GM11168 (cell line): ENCODE measurements around the gene ARIH1.
"Not testable (repeated sequence)": the region's sequence is repeated elsewhere in the genome, so short reads cannot be mapped to it uniquely, and the experiment has no call there.

Experiments
- in situ Hi-C: fragments of 300-500 bp; cut with MboI; formaldehyde crosslinking; loops from one replicate; pipeline ENCODE4 v1.12.0; 2022; ENCODE audit warnings: low sequenced_read_pairs; ENCODE audit not compliant: unreplicated experiment

ARIH1 gene, protein sequence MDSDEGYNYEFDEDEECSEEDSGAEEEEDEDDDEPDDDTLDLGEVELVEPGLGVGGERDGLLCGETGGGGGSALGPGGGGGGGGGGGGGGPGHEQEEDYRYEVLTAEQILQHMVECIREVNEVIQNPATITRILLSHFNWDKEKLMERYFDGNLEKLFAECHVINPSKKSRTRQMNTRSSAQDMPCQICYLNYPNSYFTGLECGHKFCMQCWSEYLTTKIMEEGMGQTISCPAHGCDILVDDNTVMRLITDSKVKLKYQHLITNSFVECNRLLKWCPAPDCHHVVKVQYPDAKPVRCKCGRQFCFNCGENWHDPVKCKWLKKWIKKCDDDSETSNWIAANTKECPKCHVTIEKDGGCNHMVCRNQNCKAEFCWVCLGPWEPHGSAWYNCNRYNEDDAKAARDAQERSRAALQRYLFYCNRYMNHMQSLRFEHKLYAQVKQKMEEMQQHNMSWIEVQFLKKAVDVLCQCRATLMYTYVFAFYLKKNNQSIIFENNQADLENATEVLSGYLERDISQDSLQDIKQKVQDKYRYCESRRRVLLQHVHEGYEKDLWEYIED

GRCh38 chr15:72473614-72474465, at the start of gene ARIH1:
Gene ARIH1, plus strand, starts transcription at chr15:72474330. Its CDS starts 310 bp downstream, at chr15:72474640.
- in situ Hi-C loops = no loop called here

DNA sequence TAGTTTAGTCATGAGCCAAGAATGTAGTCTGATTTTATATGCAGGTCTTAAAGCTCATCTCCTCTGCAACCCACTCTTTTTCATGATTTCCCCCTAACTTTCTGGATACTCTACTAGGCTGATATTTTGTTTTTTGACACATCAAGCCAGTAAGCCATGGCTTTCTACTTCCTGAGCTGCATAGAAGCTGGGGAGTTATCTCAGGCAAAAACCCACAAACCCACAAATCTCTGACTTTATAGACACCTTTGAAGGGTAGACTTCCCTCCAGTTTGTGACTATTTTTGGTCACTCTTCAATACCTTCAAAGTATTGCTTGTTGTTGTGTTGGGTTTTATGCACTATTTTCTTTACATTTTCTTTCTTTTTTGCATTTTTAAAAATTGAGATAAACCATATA, 47.4 kb upstream of the ARIH1 start:
- in situ Hi-C loops = no loop called here

DNA sequence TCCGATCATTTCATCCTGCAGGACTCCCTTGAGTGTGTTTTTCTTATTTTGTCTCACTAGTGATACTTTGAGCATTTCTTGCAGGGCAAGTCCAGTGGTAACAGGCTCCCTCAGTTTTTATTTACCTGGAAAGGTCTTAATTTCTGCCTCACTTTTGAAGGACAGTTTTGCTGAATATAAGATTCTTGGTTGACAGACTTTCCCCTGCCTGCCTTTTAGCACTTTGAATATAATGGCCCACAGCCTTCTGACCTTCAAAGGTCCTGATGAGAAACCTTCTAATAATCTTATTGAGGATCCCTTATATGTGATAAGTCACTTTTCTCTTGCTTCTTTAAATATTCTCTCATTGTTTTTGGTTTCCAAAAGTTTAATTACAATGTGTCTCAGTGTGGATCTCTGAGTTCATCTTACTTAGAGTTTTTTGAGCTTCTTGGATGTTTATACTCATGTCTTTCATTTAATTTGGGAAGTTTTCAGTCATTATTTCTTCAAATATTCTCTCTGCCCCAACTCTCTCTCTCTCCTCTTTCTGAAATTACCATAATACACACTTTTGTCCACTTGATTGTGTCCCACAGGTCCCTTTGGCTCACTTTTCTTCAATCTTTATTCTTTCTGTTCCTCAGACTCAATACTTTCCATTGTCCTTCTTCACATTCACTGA, 36.3 kb upstream of the ARIH1 start:
- in situ Hi-C loops = no loop called here

DNA sequence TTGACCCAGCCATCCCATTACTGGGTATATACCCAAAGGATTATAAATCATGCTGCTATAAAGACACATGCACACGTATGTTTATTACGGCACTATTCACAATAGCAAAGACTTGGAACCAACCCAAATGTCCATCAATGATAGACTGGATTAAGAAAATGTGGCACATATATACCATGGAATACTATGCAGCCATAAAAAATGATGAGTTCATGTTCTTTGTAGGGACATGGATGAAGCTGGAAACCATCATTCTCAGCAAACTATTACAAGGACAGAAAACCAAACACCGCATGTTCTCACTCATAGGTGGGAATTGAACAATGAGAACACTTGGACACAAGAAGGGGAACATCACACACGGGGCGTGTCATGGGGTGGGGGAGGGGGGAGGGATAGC, 31.3 kb upstream of the ARIH1 start:
- in situ Hi-C loops = not testable (repeated sequence)

GRCh38 chr15:72445426-72445825, 28.7 kb upstream of the ARIH1 start:
- in situ Hi-C loops = no loop called here

- in situ Hi-C loops = no loop called here
Measured at GRCh38 chr15:72450805-72451204, 23.3 kb upstream of the ARIH1 start.

DNA sequence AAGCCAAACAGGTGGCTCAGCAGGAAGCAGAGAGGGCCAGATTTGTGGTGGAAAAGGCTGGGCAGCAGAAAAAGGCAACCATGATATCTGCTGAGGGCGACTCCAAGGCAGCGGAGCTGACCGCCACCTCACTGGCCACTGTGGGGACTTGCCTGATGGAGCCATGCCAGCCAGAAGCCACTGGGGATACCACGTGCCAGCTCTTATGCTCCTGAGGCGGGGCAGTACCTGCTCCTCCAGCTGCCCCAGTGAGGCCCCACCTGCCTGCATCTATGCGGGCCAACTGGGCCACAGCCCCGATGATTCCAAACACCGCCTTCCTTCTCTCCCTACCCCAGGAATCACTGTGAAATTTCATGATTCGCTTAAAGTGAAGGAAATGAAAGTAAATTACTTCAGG, 22.9 kb upstream of the ARIH1 start:
- in situ Hi-C loops = no loop called here

- in situ Hi-C loops = no loop called here
Measured at GRCh38 chr15:72456684-72457083, 17.4 kb upstream of the ARIH1 start.

DNA sequence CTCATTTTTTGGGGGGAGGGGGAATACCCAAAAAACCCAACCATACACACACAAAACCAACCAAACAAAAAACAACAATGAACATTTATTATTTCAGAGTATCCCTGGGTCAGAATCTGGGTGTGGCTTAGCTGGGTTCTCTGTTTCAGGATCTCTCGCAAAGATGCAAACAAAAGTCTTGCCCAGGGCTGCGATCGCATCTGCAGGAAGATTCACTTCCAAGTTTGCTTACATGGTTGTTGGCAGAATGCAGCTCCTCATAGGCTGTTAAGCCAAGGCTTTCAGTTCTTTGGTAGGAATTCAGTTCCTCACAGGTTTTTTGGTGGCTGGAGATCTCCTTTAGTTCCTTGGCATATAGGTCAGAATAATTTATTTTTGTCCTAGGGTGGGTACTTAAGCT, 13.7 kb upstream of the ARIH1 start:
- in situ Hi-C loops = no loop called here

DNA sequence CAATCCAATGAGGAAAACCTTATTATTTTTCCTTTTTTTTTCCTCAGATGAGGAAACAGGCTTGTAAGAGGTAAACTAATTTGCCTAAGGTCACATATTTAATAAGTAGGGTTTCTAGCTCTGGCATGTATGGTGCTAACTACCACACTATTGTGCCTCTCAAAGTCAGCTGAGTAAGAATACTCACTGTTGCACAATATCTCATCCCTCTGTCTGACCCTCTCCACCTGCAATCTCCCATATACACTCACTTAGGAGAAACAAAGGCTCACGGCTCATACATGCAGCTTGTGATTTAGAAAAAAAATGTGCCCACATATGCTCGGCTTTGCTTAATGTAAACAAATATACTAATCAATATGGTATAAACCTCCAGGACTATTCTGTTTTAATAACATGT, 10.4 kb upstream of the ARIH1 start:
- in situ Hi-C loops = no loop called here

GRCh38 chr15:72464251-72464650, 9.9 kb upstream of the ARIH1 start:
- in situ Hi-C loops = no loop called here

DNA sequence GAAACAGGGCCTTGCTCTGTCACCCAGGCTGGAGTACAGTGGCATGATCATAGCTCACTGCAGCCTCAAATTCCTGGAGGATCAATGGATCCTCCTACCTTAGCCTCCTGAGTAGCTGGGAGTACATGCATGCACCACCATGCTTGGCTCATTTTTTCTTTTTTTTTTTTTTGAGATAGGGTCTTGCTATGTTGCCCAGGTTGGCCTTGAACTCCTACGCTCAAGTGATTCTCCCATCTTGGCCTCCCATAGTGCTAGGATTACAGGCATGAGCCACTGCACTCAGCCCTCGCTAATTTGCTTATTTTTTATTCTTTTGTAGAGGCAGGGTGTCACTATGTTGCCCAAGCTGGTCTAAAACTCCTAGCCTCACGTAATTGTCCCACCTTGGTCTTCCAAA, 6.0 kb upstream of the ARIH1 start:
- in situ Hi-C loops = no loop called here

- in situ Hi-C loops = no loop called here
Measured at GRCh38 chr15:72472992-72473610, 1.0 kb upstream of the ARIH1 start.

DNA sequence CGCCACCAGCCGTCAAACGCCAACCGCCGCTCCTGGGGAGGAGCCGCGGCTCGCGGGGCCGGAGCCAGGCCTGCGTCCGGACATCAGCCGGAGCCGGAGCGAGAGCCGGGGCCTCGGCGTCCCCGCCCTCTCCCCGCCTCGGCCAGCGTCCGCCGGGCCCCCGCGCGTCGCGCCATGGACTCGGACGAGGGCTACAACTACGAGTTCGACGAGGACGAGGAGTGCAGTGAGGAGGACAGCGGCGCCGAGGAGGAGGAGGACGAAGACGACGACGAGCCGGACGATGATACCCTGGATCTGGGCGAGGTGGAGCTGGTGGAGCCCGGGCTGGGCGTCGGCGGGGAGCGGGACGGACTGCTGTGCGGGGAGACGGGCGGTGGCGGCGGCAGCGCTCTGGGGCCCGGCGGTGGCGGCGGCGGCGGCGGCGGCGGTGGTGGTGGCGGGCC, 359 bp downstream of the ARIH1 start:
- in situ Hi-C loops = no loop called here

DNA sequence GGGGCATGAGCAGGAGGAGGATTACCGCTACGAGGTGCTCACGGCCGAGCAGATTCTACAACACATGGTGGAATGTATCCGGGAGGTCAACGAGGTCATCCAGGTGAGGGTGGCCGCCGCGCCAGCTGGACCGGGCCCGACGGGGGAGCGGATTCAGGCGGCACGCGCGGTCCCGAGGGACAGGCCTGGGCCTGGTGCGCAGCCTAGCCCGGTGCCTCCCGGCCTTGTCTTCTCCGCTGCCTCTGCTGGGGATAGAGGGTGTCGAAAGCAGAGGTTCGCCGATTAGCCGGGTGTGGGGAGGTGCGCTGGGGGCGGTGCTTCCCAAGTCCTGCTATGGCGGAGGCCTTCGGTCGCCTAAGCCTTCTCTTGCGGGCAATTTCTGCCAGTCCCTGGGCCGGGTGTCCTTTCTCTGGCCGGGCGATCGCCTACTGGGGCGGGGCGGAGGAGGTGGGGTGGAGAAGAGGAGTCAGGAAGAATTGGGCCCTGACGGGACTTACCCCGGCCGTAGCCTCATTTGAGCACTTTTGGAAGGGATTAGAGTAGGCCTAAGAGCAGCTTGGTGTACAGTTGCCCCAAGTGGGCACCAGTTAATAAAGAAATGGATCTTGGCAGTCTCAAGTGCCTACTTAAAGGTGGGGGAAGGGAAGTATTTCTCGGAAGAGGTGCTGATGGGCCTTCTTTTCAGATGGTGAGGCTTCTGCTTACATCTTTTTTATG, 940 bp downstream of the ARIH1 start:
- in situ Hi-C loops = no loop called here

- in situ Hi-C loops = no loop called here
Measured at GRCh38 chr15:72475674-72476073, 1.5 kb downstream of the ARIH1 start.

GRCh38 chr15:72476330-72476729, 2.2 kb downstream of the ARIH1 start:
- in situ Hi-C loops = not testable (repeated sequence)

DNA sequence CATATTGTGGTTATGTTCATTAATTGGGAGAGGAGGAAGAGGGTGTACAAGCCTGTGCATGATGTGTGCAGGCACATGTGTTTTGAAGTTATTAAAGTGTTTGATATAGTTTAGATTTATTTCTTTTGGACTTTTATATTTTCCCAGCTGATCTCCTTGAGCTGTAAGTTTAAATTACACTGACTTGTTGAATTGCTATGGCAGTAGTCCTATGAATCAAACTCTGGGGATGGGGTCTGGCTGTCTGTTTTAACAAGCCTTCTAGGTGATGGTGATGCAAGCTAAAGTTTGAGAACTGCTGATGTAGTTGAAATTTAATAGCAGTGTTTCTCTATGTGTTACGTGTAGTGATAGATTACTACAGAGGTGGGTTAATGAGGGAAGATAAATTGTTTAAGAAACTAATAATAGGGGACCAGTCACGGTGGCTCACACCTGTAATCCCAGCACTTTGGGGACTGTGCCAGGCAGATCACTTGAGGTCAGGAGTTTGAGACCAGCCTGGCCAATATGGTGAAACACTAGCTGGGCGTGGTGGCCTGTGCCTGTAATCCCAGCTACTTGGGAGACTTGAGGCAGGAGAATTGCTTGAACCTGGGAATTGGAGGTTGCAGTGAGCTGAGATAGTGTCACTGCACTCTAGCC, 7.0 kb downstream of the ARIH1 start:
- in situ Hi-C loops = no loop called here

- in situ Hi-C loops = no loop called here
Measured at GRCh38 chr15:72482275-72482674, 8.1 kb downstream of the ARIH1 start.
